HepG2 (cell line): ENCODE measurements around the gene MAPK6. TPM values are rescaled to one million over a fixed set of nuclear protein-coding genes. Genes with fewer than 3 reads are reported as not detected.
A peak's percentile ranks its signal among the peaks of the same experiment; 100 is the strongest.

ENCODE experiments used
- ATF7 ChIP-seq, 2 experiments: fragments of 450-650 bp in 1 of 2; sonication (generic) in 1 of 2; formaldehyde crosslinking in 1 of 2; IDR thresholded peaks; 2 replicates each; pipeline versions ENCODE4 v1.4.0 to v1.6.1; 2016 to 2020; ENCODE audit warnings: antibody characterized with exemption in 1 of 2, mild to moderate bottlenecking in 1 of 2, missing genetic modification reagents in 1 of 2
- CHD2 ChIP-seq: IDR thresholded peaks from 2 replicates; pipeline ENCODE4 v1.6.1; 2011; ENCODE audit warnings: low read depth, low read length, improper control_type of control experiment
- ERF ChIP-seq: IDR thresholded peaks from 2 replicates; pipeline ENCODE4 v1.6.1; 2018; ENCODE audit warnings: missing biosample characterization, missing genetic modification reagents
- FOXM1 ChIP-seq: sonication (generic); formaldehyde crosslinking; IDR thresholded peaks from 2 replicates; pipeline ENCODE4 v1.5.0; 2020; ENCODE audit warnings: missing genetic modification reagents
- KLF16 ChIP-seq, 2 experiments: sonication (generic) in 1 of 2; formaldehyde crosslinking in 1 of 2; IDR thresholded peaks; 2 replicates each; pipeline versions ENCODE4 v1.6.1 to v1.8.0; 2016 to 2023; ENCODE audit warnings: missing genetic modification reagents in 2 of 2, missing compliant biosample characterization in 1 of 2
- MED1 ChIP-seq: sonication (generic); formaldehyde crosslinking; IDR thresholded peaks from 2 replicates; pipeline ENCODE4 v1.4.0; 2020; ENCODE audit warnings: missing genetic modification reagents
- SIX1 ChIP-seq: sonication (generic); formaldehyde crosslinking; IDR thresholded peaks from 2 replicates; pipeline ENCODE4 v1.4.0; 2020; ENCODE audit warnings: missing genetic modification reagents, borderline replicate concordance
- SOX5 ChIP-seq: IDR thresholded peaks from 2 replicates; pipeline ENCODE4 v1.6.1; 2016; ENCODE audit warnings: borderline replicate concordance
- SRY ChIP-seq: sonication (generic); formaldehyde crosslinking; IDR thresholded peaks from 2 replicates; pipeline ENCODE4 v1.8.0; 2022; ENCODE audit warnings: mild to moderate bottlenecking, missing genetic modification reagents
- TCF12 ChIP-seq, 2 experiments: fragments of 450-650 bp in 1 of 2; sonication (generic) in 1 of 2; formaldehyde crosslinking in 1 of 2; IDR thresholded peaks; 2 replicates each; pipeline versions ENCODE4 v1.6.1 to v1.8.0; 2017 to 2022; ENCODE audit warnings: antibody characterized with exemption in 1 of 2, mild to moderate bottlenecking in 1 of 2, missing genetic modification reagents in 1 of 2, moderate library complexity in 1 of 2
- U2AF2 ChIP-seq: fragments of 200-400 bp; formaldehyde crosslinking; IDR thresholded peaks from 2 replicates; pipeline ENCODE4 v1.6.1; 2017; ENCODE audit warnings: low read depth, mild to moderate bottlenecking, low read length
- ZBTB21 ChIP-seq: sonication (generic); formaldehyde crosslinking; IDR thresholded peaks from 2 replicates; pipeline ENCODE4 v1.4.0; 2020; ENCODE audit warnings: missing genetic modification reagents
- ZFYVE20 ChIP-seq: sonication (generic); formaldehyde crosslinking; IDR thresholded peaks from 2 replicates; pipeline ENCODE4 v1.8.0; 2023; ENCODE audit warnings: low read depth, mild to moderate bottlenecking, moderate library complexity, missing genetic modification reagents, borderline replicate concordance
- ZNF326 ChIP-seq: sonication (generic); formaldehyde crosslinking; IDR thresholded peaks from 2 replicates; pipeline ENCODE4 v1.4.0; 2020; ENCODE audit warnings: missing genetic modification reagents, borderline replicate concordance
- ZNF367 ChIP-seq: sonication (generic); formaldehyde crosslinking; IDR thresholded peaks from 2 replicates; pipeline ENCODE4 v1.4.0; 2020; ENCODE audit warnings: missing genetic modification reagents, borderline replicate concordance
- polyA plus RNA-seq, 8 experiments: library from polyadenylated mRNA; depleted of rRNA in 3 of 8; stranded (reverse) in 7 of 8; unstranded in 1 of 8; fragments of >200 nt; fragmentation: Illumina TruSeq in 4 of 8; extraction: Trizol in 4 of 8; gene quantifications; 2 replicates each; pipeline versions ENCODE4 v1.2.1 to v1.2.3, GENCODE V29; 2011 to 2016; ENCODE audit warnings: low read depth in 4 of 8, missing spikeins in 1 of 8, mixed read lengths in 1 of 8; ENCODE audit not compliant: insufficient read depth in 1 of 8
- total RNA-seq, 5 experiments: library from RNA; depleted of rRNA; stranded (reverse); fragments of >200 nt; fragmentation: Illumina TruSeq; extraction: Trizol; gene quantifications; 2 replicates each; pipeline ENCODE4 v1.2.3, GENCODE V29; 2016; ENCODE audit warnings: low read depth in 1 of 5
- TF ChIP-seq, protein P1 (sequence below): sonication (generic); formaldehyde crosslinking; IDR thresholded peaks from 2 replicates; pipeline ENCODE4 v1.8.0; 2022; ENCODE audit warnings: low read depth, missing genetic modification reagents
- TF ChIP-seq, protein P2 (sequence below): sonication (generic); formaldehyde crosslinking; IDR thresholded peaks from 2 replicates; pipeline ENCODE4 v1.5.0; 2020; ENCODE audit warnings: missing genetic modification reagents
- TF ChIP-seq, protein P3 (sequence below): sonication (generic); formaldehyde crosslinking; conservative IDR thresholded peaks from 2 replicates; pipeline ENCODE4 v1.4.0; 2020; ENCODE audit warnings: missing genetic modification reagents
- TF ChIP-seq, protein P4 (sequence below): IDR thresholded peaks from 2 replicates; pipeline ENCODE4 v1.6.1; 2012; ENCODE audit warnings: low read depth, low read length, improper control_type of control experiment
- TF ChIP-seq, protein P5 (sequence below): sonication (generic); formaldehyde crosslinking; IDR thresholded peaks from 2 replicates; pipeline ENCODE4 v1.4.0; 2020; ENCODE audit warnings: missing genetic modification reagents

Gene MAPK6
- total and polyA plus RNA-seq, 2 of the 13 experiments (the other 11 are each of a cell fraction or from before 2014, with no cell fraction given): 89.5 to 99.7 TPM

DNA sequence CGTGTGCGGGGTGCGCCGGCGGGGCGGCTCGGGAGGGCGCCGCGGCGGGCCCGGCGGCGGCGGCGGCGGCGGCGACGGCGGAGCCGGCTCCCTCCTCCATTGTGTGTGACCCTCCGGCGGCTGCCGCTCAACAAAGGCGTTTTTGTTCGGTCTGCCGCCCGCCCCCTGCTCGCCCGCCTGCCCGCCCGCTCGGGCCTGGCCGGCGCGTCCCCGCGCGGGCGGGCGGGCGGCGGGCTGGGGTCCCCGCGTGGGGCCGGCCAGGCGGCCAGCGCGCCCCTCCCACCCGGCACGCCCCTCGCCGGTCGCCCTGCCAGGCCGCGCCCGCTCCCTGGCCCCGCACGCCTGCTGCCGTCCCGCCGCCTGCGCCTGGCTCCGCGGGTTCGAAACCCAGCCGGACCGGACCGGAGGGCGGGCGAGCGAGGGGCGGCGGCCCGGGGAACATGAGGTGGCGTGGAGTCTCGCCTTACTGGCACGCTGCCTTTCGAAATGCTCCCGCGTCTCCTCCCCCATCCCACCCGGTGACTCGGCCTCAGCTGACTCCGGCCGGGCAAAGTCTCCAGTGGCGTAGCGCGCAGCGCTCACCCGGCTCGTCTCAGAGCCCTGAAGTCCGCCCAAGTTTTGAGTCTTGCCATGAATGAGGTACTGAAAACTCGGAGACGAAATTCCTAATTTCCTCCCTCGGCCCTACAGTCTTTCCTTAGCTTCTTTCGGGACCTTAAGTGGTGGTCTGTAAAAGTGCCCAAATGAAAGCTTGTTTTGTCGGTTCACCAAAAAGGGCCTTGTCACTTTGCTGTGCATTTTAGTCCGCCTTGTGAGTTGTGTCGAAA, 588 bp downstream of the MAPK6 start (continued):
- TF ChIP-seq U2AF2 (no peak), KLF16 (CRISPR knock-in tag; IDR thresholded peaks at IDR 0.05) (peak in 1 of 2 experiments; percentile 59; a peak in 1 of 4 replicates), ZNF367 (no peak; the same call in 1 of the 2 replicates), TCF12 (IDR thresholded peaks at IDR 0.05) (no peak), TCF12 (CRISPR knock-in tag; IDR thresholded peaks at IDR 0.05) (no peak), ZFYVE20 (no peak), ATF7 (IDR thresholded peaks at IDR 0.05) (no peak), ATF7 (CRISPR knock-in tag; IDR thresholded peaks at IDR 0.05) (no peak), ERF (CRISPR knock-in tag) (no peak), ZNF326 (CRISPR knock-in tag) (no peak), FOXM1 (CRISPR knock-in tag) (no peak), MED1 (CRISPR knock-in tag) (peak; percentile 87), SRY (CRISPR knock-in tag) (no peak; the same call in none of the 2 replicates), ZBTB21 (CRISPR knock-in tag) (no peak), SOX5 (no peak), CHD2 (no peak), SIX1 (no peak)
- TF ChIP-seq, protein P1, sequence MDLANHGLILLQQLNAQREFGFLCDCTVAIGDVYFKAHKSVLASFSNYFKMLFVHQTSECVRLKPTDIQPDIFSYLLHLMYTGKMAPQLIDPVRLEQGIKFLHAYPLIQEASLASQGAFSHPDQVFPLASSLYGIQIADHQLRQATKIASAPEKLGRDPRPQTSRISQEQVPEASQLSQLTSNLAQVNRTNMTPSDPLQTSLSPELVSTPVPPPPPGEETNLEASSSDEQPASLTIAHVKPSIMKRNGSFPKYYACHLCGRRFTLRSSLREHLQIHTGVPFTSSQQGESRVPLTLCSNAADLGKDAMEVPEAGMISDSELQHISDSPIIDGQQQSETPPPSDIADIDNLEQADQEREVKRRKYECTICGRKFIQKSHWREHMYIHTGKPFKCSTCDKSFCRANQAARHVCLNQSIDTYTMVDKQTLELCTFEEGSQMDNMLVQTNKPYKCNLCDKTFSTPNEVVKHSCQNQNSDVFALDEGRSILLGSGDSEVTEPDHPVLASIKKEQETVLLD (CRISPR knock-in tag): peak; percentile 61
- TF ChIP-seq, protein P2, sequence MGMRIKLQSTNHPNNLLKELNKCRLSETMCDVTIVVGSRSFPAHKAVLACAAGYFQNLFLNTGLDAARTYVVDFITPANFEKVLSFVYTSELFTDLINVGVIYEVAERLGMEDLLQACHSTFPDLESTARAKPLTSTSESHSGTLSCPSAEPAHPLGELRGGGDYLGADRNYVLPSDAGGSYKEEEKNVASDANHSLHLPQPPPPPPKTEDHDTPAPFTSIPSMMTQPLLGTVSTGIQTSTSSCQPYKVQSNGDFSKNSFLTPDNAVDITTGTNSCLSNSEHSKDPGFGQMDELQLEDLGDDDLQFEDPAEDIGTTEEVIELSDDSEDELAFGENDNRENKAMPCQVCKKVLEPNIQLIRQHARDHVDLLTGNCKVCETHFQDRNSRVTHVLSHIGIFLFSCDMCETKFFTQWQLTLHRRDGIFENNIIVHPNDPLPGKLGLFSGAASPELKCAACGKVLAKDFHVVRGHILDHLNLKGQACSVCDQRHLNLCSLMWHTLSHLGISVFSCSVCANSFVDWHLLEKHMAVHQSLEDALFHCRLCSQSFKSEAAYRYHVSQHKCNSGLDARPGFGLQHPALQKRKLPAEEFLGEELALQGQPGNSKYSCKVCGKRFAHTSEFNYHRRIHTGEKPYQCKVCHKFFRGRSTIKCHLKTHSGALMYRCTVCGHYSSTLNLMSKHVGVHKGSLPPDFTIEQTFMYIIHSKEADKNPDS (CRISPR knock-in tag): no peak
- TF ChIP-seq, protein P3, sequence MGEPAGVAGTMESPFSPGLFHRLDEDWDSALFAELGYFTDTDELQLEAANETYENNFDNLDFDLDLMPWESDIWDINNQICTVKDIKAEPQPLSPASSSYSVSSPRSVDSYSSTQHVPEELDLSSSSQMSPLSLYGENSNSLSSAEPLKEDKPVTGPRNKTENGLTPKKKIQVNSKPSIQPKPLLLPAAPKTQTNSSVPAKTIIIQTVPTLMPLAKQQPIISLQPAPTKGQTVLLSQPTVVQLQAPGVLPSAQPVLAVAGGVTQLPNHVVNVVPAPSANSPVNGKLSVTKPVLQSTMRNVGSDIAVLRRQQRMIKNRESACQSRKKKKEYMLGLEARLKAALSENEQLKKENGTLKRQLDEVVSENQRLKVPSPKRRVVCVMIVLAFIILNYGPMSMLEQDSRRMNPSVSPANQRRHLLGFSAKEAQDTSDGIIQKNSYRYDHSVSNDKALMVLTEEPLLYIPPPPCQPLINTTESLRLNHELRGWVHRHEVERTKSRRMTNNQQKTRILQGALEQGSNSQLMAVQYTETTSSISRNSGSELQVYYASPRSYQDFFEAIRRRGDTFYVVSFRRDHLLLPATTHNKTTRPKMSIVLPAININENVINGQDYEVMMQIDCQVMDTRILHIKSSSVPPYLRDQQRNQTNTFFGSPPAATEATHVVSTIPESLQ (CRISPR knock-in tag): no peak
- TF ChIP-seq, protein P4, sequence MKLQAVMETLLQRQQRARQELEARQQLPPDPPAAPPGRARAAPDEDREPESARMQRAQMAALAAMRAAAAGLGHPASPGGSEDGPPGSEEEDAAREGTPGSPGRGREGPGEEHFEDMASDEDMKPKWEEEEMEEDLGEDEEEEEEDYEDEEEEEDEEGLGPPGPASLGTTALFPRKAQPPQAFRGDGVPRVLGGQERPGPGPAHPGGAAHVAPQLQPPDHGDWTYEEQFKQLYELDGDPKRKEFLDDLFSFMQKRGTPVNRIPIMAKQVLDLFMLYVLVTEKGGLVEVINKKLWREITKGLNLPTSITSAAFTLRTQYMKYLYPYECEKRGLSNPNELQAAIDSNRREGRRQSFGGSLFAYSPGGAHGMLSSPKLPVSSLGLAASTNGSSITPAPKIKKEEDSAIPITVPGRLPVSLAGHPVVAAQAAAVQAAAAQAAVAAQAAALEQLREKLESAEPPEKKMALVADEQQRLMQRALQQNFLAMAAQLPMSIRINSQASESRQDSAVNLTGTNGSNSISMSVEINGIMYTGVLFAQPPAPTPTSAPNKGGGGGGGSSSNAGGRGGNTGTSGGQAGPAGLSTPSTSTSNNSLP: no peak
- TF ChIP-seq, protein P5, sequence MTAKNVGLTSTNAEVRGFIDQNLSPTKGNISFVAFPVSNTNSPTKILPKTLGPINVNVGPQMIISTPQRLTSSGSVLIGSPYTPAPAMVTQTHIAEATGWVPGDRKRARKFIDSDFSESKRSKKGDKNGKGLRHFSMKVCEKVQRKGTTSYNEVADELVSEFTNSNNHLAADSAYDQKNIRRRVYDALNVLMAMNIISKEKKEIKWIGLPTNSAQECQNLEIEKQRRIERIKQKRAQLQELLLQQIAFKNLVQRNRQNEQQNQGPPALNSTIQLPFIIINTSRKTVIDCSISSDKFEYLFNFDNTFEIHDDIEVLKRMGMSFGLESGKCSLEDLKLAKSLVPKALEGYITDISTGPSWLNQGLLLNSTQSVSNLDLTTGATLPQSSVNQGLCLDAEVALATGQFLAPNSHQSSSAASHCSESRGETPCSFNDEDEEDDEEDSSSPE (CRISPR knock-in tag): peak; percentile 70
